ENCODE measurements around the gene MAD1L1.

Gene MAD1L1

DNA sequence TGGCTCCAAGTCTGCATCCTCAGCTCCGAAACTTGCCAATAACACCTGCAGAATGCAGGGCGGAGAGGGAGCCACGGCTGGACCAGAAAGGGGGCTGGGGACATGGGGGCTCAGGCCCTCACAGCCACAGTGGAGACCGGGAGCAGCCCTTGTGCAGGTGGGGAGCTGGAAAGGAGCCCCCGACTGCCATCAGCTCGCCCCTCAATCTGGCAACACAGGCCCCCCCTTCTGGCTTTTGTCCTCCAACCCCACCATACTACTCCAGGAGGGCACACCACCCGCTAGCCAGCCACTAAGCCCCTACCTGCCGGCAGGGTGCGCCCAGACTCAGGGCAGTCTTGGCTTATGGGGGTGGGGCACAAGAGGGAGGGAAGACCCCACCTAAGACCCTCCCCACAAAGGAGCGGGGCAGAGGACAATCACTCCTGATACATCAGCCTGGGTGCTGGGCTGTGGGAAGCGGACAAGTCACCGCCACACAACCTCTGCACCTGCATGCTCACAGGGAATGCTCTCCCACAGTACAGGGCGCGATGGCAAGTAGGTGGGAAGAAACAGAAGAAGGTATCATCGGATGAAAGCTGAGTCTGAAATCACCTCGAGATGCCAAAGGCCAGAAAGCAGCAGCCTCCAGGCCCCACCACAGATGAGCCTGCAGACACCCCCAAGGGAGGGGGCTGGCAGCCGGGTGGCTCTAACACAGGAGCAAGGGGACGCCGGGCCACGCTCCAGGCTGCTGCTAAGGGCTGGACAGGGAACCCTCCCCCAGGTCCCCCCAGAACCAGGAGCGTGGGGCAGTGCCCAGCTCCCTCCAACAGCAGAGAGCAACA, 297.4 kb downstream of the MAD1L1 start (continued):
- TF ChIP-seq, protein P1, sequence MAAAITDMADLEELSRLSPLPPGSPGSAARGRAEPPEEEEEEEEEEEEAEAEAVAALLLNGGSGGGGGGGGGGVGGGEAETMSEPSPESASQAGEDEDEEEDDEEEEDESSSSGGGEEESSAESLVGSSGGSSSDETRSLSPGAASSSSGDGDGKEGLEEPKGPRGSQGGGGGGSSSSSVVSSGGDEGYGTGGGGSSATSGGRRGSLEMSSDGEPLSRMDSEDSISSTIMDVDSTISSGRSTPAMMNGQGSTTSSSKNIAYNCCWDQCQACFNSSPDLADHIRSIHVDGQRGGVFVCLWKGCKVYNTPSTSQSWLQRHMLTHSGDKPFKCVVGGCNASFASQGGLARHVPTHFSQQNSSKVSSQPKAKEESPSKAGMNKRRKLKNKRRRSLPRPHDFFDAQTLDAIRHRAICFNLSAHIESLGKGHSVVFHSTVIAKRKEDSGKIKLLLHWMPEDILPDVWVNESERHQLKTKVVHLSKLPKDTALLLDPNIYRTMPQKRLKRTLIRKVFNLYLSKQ (tag by site-specific recombination; IDR thresholded peaks at IDR 0.05; ENCODE audit: borderline replicate concordance) = no peak
- TF ChIP-seq GLI4 (tag by site-specific recombination; IDR thresholded peaks at IDR 0.05) = no peak
- TF ChIP-seq ZNF530 (tag by site-specific recombination; IDR thresholded peaks at IDR 0.05; ENCODE audit: low read depth) = no peak
- TF ChIP-seq ZNF146 (tag by site-specific recombination; IDR thresholded peaks at IDR 0.05) = no peak
- no peak for TF ChIP-seq BCL11A (tag by site-specific recombination; IDR thresholded peaks at IDR 0.05; ENCODE audit: low read depth)
- TF ChIP-seq ZNF623 (tag by site-specific recombination; IDR thresholded peaks at IDR 0.05) = no peak

DNA sequence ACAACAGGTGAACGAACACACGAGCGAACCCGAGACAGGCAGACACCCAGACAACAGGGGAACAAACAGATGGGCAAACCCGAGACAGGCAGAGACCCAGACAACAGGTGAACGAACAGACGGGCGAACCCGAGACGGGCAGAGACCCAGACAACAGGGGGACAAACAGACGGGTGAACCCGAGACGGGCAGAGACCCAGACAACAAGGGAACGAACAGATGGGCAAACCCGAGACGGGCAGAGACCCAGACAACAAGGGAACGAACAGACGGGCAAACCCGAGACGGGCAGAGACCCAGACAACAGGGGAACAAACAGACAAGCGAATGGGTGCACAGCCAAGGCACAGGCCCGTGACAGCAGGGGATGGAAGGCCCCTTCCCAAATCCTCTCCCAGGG, 298.0 kb downstream of the MAD1L1 start:
- POLR2A ChIA-PET = no interaction called here
- CTCF ChIA-PET = no interaction called here
- no peaks in the 10 kb centered on the region for H3K36me3 ChIP-seq (ENCODE audit: control insufficient read depth in 2 of 2, insufficient read depth in 1 of 2, low read length in 2 of 2)
- H3K9me3 ChIP-seq (ENCODE audit: control insufficient read depth, insufficient read depth, low read depth, low read length) = no peaks in the 10 kb centered on the region
- H3K27ac ChIP-seq (ENCODE audit: extremely low read depth, low read depth, low read length) = no peak overlapping the region
- no peak for TF ChIP-seq ZNF155 (tag by site-specific recombination; IDR thresholded peaks at IDR 0.05)
- TF ChIP-seq, protein P2, sequence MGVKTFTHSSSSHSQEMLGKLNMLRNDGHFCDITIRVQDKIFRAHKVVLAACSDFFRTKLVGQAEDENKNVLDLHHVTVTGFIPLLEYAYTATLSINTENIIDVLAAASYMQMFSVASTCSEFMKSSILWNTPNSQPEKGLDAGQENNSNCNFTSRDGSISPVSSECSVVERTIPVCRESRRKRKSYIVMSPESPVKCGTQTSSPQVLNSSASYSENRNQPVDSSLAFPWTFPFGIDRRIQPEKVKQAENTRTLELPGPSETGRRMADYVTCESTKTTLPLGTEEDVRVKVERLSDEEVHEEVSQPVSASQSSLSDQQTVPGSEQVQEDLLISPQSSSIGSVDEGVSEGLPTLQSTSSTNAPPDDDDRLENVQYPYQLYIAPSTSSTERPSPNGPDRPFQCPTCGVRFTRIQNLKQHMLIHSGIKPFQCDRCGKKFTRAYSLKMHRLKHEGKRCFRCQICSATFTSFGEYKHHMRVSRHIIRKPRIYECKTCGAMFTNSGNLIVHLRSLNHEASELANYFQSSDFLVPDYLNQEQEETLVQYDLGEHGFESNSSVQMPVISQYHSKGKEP (tag by site-specific recombination; IDR thresholded peaks at IDR 0.05) = no peak
- no peak overlapping the region for H3K4me3 ChIP-seq (ENCODE audit: low read depth, low read length)
- H3K4me1 ChIP-seq (ENCODE audit: control insufficient read depth, insufficient read depth, low read length) = no peaks in the 10 kb centered on the region

DNA sequence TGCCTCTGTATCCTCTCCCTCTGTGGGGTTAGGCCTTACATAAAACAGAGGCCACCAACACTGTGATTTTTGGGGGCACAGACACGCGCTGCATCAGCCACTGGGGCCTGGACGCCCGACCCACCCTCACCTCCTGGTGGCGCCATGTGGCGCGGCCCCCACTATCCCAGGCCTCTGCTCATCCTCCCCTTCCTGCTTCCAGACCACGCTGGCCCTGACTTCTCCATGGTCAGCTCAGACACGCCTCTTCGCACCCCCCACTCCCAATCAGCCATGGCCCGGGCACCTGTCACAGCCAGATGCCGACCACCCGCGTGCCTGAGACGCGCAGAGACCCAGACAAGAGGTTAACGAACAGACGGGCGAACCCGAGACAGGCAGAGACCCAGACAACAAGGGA, 298.7 kb downstream of the MAD1L1 start:
- Histone ChIP-seq H3K36me3 (ENCODE audit: control insufficient read depth in 2 of 2, insufficient read depth in 1 of 2, low read length in 2 of 2) (no peaks in the 10 kb centered on the region), H3K4me1 (ENCODE audit: control insufficient read depth, insufficient read depth, low read length) (no peaks in the 10 kb centered on the region), H3K4me3 (ENCODE audit: low read depth, low read length) (no peak overlapping the region), H3K9me3 (ENCODE audit: control insufficient read depth, insufficient read depth, low read depth, low read length) (no peaks in the 10 kb centered on the region), H3K27ac (ENCODE audit: extremely low read depth, low read depth, low read length) (no peak overlapping the region)
- POLR2A ChIA-PET = no interaction called here
- CTCF ChIA-PET = no interaction called here
- no peak for TF ChIP-seq IKZF3 (tag by site-specific recombination; IDR thresholded peaks at IDR 0.05)
- TF ChIP-seq, protein P3, sequence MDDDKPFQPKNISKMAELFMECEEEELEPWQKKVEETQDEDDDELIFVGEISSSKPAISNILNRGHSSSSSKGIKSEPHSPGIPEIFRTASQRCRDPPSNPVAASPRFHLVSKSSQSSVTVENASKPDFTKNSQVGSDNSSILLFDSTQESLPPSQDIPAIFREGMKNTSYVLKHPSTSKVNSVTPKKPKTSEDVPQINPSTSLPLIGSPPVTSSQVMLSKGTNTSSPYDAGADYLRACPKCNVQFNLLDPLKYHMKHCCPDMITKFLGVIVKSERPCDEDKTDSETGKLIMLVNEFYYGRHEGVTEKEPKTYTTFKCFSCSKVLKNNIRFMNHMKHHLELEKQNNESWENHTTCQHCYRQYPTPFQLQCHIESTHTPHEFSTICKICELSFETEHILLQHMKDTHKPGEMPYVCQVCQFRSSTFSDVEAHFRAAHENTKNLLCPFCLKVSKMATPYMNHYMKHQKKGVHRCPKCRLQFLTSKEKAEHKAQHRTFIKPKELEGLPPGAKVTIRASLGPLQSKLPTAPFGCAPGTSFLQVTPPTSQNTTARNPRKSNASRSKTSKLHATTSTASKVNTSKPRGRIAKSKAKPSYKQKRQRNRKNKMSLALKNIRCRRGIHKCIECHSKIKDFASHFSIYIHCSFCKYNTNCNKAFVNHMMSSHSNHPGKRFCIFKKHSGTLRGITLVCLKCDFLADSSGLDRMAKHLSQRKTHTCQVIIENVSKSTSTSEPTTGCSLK (tag by site-specific recombination; IDR thresholded peaks at IDR 0.05) = no peak
- no peak for TF ChIP-seq ZBTB48 (tag by site-specific recombination; IDR thresholded peaks at IDR 0.05)
- no peak for TF ChIP-seq ZNF501 (tag by site-specific recombination; IDR thresholded peaks at IDR 0.05)
- no peak for TF ChIP-seq ZNF660 (tag by site-specific recombination; IDR thresholded peaks at IDR 0.05)
- TF ChIP-seq ZNF558 (tag by site-specific recombination; IDR thresholded peaks at IDR 0.05) = no peak
- no peak for TF ChIP-seq KLF9 (tag by site-specific recombination; IDR thresholded peaks at IDR 0.05; ENCODE audit: low read depth)
- TF ChIP-seq, protein P4, sequence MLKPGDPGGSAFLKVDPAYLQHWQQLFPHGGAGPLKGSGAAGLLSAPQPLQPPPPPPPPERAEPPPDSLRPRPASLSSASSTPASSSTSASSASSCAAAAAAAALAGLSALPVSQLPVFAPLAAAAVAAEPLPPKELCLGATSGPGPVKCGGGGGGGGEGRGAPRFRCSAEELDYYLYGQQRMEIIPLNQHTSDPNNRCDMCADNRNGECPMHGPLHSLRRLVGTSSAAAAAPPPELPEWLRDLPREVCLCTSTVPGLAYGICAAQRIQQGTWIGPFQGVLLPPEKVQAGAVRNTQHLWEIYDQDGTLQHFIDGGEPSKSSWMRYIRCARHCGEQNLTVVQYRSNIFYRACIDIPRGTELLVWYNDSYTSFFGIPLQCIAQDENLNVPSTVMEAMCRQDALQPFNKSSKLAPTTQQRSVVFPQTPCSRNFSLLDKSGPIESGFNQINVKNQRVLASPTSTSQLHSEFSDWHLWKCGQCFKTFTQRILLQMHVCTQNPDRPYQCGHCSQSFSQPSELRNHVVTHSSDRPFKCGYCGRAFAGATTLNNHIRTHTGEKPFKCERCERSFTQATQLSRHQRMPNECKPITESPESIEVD (tag by site-specific recombination; IDR thresholded peaks at IDR 0.05) = no peak
- TF ChIP-seq, protein P5, sequence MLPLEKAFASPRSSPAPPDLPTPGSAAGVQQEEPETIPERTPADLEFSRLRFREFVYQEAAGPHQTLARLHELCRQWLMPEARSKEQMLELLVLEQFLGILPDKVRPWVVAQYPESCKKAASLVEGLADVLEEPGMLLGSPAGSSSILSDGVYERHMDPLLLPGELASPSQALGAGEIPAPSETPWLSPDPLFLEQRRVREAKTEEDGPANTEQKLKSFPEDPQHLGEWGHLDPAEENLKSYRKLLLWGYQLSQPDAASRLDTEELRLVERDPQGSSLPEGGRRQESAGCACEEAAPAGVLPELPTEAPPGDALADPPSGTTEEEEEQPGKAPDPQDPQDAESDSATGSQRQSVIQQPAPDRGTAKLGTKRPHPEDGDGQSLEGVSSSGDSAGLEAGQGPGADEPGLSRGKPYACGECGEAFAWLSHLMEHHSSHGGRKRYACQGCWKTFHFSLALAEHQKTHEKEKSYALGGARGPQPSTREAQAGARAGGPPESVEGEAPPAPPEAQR (tag by site-specific recombination; IDR thresholded peaks at IDR 0.05) = no peak
- no peak for TF ChIP-seq ZNF768 (tag by site-specific recombination; IDR thresholded peaks at IDR 0.05)
- no peak for TF ChIP-seq ZFP3 (tag by site-specific recombination; IDR thresholded peaks at IDR 0.05; ENCODE audit: low read depth)
- TF ChIP-seq SP3 (tag by site-specific recombination; IDR thresholded peaks at IDR 0.05) = no peak
- no peak for TF ChIP-seq ZNF155 (tag by site-specific recombination; IDR thresholded peaks at IDR 0.05)
- TF ChIP-seq ZNF707 (tag by site-specific recombination; IDR thresholded peaks at IDR 0.05) = no peak
- TF ChIP-seq SETDB1 (IDR thresholded peaks at IDR 0.05; ENCODE audit: insufficient read length, low read length) = no peak
- TF ChIP-seq TRIM28 (IDR thresholded peaks at IDR 0.05; ENCODE audit: borderline replicate concordance, low read length) = no peak

Measured in HEK293 (cell line).